HG02678 (cell line): Measurements from ENCODE around the gene FHOD3.

Source experiments
- ATAC-seq: cut with Tn5 transposase; IDR thresholded peaks from one replicate; pipeline ENCODE4 v1.9.1; 2021; ENCODE audit warnings: mild to moderate bottlenecking, moderate library complexity; ENCODE audit not compliant: unreplicated experiment

The FHOD3 gene

GRCh38 chr18:36295880-36296301 is 1.6 kb upstream of the FHOD3 start:
- ATAC-seq, result no peak

GRCh38 chr18:36296650-36297416 is 680 bp upstream of the FHOD3 start:
- ATAC-seq, result peak; percentile 23

GRCh38 chr18:36298126-36298741 is 721 bp downstream of the FHOD3 start:
- ATAC-seq, result peak; percentile 31

GRCh38 chr18:36299015-36299414 is 1.5 kb downstream of the FHOD3 start:
- no peak for ATAC-seq

- no peak for ATAC-seq
These were observed 2.7 kb downstream of the FHOD3 start for GRCh38 chr18:36300211-36300610.

GRCh38 chr18:36301884-36302283 is 4.4 kb downstream of the FHOD3 start:
- ATAC-seq, result no peak

- ATAC-seq, result no peak
These were observed 5.2 kb downstream of the FHOD3 start for GRCh38 chr18:36302676-36303075.

GRCh38 chr18:36303211-36303844 is 5.8 kb downstream of the FHOD3 start:
- no peak for ATAC-seq

GRCh38 chr18:36304723-36305122 is 7.2 kb downstream of the FHOD3 start:
- no peak for ATAC-seq

- ATAC-seq, result no peak
These were observed 7.9 kb downstream of the FHOD3 start for GRCh38 chr18:36305375-36305774.

- no peak for ATAC-seq
These were observed 10.0 kb downstream of the FHOD3 start for GRCh38 chr18:36307513-36307912.

- ATAC-seq, result no peak
These were observed 11.4 kb downstream of the FHOD3 start for GRCh38 chr18:36308711-36309435.

GRCh38 chr18:36309436-36310391 is 12.2 kb downstream of the FHOD3 start:
- no peak for ATAC-seq

- no peak for ATAC-seq
These were observed 13.6 kb downstream of the FHOD3 start for GRCh38 chr18:36311026-36311570.

- ATAC-seq, result no peak
These were observed 15.4 kb downstream of the FHOD3 start for GRCh38 chr18:36312806-36313395.

- no peak for ATAC-seq
These were observed 16.6 kb downstream of the FHOD3 start for GRCh38 chr18:36314098-36314497.

GRCh38 chr18:36314754-36315153 is 17.2 kb downstream of the FHOD3 start:
- ATAC-seq, result no peak

- ATAC-seq, result no peak
These were observed 18.2 kb downstream of the FHOD3 start for GRCh38 chr18:36315736-36316135.

- ATAC-seq, result no peak
These were observed 18.7 kb downstream of the FHOD3 start for GRCh38 chr18:36316246-36316645.
